Measurements from ENCODE around the gene SCD5.

Gene SCD5

DNA sequence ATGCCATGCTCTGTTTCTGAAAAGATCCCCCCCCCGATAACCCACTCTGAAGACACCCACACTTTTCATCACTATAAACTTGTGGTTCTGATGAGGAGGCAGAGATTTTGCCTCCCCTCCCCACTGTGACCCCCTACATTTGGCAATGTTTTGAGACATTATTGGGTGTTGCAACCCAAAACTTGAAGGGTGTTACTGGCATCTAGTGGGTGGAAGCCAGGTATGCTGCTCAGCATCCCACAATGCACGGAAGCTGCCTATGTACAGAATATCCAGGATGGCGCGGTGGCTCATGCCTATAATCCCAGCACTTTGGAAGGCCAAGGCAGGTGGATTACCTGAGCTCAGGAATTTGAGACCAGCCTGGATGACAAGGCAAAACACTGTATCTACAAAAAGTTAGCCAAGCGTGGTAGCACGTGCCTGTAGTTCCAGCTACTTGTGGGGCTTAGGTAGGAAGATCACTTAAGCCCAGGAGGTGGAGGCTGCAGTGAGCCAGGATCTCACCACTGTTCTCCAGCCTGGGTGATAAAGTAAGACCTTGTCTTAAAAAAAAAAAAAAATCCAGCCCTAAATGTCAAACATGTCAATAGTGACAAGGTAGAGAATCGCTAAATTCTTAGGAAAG is 87.3 kb downstream of the SCD5 start:
- no peak for DNase-seq (ENCODE audit: low read depth)
- no peak overlapping the region for H3K4me3 ChIP-seq (ENCODE audit: low read depth, low read length)
- TF ChIP-seq, protein P1, sequence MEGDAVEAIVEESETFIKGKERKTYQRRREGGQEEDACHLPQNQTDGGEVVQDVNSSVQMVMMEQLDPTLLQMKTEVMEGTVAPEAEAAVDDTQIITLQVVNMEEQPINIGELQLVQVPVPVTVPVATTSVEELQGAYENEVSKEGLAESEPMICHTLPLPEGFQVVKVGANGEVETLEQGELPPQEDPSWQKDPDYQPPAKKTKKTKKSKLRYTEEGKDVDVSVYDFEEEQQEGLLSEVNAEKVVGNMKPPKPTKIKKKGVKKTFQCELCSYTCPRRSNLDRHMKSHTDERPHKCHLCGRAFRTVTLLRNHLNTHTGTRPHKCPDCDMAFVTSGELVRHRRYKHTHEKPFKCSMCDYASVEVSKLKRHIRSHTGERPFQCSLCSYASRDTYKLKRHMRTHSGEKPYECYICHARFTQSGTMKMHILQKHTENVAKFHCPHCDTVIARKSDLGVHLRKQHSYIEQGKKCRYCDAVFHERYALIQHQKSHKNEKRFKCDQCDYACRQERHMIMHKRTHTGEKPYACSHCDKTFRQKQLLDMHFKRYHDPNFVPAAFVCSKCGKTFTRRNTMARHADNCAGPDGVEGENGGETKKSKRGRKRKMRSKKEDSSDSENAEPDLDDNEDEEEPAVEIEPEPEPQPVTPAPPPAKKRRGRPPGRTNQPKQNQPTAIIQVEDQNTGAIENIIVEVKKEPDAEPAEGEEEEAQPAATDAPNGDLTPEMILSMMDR (IDR thresholded peaks at IDR 0.05; ENCODE audit: low read depth, low read length, missing control alignments): no peak

DNA sequence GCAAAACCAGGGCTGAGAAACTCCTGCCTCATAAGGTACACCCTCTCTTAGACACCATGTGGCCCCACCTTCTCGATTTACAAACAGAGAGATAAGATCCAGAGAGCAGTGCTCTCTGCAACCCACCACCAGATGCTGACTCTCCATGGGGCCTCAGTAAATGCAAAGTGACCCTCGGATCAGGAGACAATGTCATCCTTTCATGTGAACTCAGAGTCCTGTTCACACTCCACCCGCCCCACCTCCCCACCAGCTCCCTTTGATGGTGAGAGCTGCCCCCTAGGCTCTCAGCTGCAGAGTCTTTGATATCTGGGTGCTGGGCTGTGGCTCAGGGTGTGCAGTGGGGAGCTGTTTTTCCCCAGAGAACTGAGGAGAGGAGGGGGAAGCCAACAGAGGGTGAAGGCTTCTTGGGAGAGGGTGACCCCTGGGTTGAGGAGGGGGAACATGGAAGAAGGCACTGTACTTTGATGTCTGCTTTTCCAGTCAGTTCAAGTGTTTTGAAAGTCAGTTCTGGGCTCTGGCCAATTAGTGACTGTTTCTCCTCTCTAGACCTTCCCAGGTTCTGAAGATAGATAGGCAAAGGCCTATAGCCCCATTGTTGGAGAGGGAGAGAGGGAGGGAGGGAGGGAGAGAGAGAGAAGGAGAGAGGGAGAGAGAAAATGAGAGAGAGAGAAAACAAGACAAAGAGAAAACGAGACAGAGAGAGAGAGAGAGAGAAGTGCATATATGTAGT is 88.2 kb downstream of the SCD5 start:
- TF ChIP-seq, protein P1 (IDR thresholded peaks at IDR 0.05; ENCODE audit: low read depth, low read length, missing control alignments): no peak
- H3K4me3 ChIP-seq (ENCODE audit: low read depth, low read length): no peak overlapping the region
- DNase-seq (ENCODE audit: low read depth): no peak

DNA sequence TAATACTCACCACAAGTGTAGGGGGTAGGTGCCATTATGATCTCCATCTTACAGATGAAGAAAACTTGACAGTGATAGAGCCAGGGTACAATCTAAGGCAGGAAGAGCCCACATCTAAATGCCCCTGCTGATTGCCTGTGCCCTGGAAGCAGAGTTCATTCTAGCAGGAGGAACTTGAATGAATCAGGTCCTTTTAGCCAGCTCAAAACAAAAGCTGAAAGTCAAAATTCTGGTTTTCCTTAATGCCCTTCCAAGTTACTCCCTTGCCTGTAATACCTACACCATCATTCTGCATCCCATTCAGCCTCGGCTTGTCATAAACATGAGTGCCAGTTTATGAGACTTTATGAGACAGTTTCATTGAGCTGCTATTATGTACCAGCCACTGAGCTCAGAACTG is 89.6 kb downstream of the SCD5 start:
- TF ChIP-seq, protein P1 (IDR thresholded peaks at IDR 0.05; ENCODE audit: low read depth, low read length, missing control alignments): no peak
- no peak for DNase-seq (ENCODE audit: low read depth)
- no peak overlapping the region for H3K4me3 ChIP-seq (ENCODE audit: low read depth, low read length)

DNA sequence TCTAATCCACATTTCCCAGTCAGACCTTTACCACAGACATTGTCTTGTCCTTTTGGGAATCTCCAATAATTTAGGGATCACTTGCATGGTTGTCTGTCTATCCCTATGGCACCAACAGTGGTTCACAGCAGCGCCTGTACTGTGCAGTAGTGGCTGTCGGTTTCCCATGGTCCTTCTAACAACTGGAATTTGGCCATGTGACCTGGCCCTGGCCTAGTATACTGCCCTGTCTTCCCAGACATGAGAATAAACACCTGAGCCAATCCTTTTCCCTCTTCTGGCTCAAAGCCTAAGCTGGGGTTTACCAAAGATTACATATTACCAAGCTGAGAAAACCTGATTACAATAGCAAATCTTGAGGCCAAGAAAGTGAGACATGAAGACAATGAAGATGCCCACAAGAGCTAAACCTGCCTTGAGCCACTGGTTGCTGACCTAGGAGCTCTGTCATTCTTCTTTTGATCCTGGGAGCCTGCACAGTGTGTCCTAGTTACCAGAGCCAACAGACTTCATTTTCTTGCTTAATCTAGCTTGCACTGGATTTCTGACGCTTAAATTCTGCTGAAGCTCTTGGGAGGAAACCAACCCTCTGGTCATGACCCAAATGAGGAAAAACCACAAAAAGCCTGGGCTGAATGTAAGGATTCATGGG is 92.1 kb downstream of the SCD5 start:
- H3K4me3 ChIP-seq (ENCODE audit: low read depth, low read length): no peak overlapping the region
- DNase-seq (ENCODE audit: low read depth): no peak
- TF ChIP-seq, protein P1 (IDR thresholded peaks at IDR 0.05; ENCODE audit: low read depth, low read length, missing control alignments): no peak

DNA sequence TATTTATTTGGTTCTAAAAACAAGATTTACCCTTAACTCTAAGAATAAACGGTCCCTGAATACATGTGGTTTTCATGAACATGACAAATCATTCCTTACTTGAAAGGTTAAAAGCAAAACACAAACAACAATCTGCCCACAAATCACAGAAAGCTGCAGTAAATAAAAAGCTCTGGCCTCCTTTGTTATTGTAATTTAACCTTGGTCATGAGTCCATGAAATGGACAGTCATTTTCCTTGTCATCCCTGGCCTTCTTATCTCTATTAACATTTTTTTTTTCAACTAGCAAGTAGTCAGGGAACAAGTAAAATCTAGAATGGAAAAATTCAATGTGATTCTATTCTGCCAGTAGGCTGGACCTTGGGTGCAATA is 92.7 kb downstream of the SCD5 start:
- TF ChIP-seq, protein P1 (IDR thresholded peaks at IDR 0.05; ENCODE audit: low read depth, low read length, missing control alignments): no peak
- no peak overlapping the region for H3K4me3 ChIP-seq (ENCODE audit: low read depth, low read length)
- no peak for DNase-seq (ENCODE audit: low read depth)

DNA sequence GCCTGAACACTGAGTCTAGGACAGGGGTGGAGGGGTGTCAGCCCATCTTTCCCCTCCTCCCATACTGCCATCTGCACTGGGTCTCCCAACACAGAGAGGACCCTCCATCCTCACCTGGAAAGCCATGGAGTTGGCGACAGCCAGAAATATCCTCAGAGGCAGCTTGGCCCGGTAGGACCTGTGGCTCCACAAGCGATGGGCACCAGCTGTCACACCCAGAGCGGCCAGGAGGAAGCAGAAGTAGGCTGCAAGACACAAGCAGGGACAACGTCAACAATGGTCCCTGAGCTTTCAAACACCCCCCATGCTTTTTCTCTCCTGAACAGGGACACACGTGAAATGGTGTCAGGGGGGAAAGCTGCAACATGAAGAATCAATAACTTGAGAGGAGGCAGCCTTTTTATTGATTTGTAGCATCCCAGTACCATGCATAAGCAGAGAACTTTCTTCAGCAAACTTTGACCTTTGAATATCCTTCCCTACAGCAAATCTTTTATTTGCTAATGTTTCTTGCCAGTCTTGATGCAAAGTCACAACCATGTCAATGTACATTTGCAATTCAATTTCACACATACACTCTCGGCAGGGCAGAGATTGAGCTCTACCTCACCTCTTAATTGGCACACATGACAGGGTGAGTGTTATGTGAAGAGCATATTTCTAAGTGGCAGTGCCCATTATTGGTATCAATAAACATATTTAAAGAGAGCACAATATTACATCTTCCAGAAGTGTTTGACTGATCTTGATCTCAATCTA is 93.2 kb downstream of the SCD5 start:
- no peak for DNase-seq (ENCODE audit: low read depth)
- no peak overlapping the region for H3K4me3 ChIP-seq (ENCODE audit: low read depth, low read length)
- TF ChIP-seq, protein P1 (IDR thresholded peaks at IDR 0.05; ENCODE audit: low read depth, low read length, missing control alignments): no peak
